A673 (cell line): ENCODE measurements around the gene LRRC72.

Experiments used
- CTCF ChIP-seq: fragments of 300-800, 200-600 bp; sonication (generic); conservative IDR thresholded peaks from 2 replicates; pipeline ENCODE4 v1.5.1; 2017; ENCODE audit warnings: low read depth, mild to moderate bottlenecking, antibody characterized with exemption, low read length, moderate library complexity, mixed read lengths
- EZH2 ChIP-seq: fragments of 200-600 bp; sonication (generic); IDR thresholded peaks from 2 replicates; pipeline ENCODE4 v1.6.1; 2017; ENCODE audit warnings: borderline replicate concordance, low read depth, mild to moderate bottlenecking, mixed read lengths, antibody characterized with exemption, low read length; ENCODE audit not compliant: poor library complexity, severe bottlenecking

- TF ChIP-seq CTCF: no peak
- TF ChIP-seq EZH2: no peak
Measured at GRCh38 chr7:16515785-16516685, 10.6 kb upstream of the LRRC72 start.
